Peyer's patch (tissue), 4 donors: ENCODE results near the gene GJB5.

ENCODE experiments used
- POLR2A ChIP-seq, 2 donors: fragments of 450-650 bp; IDR thresholded peaks; one replicate each; pipeline ENCODE4 v1.5.1; 2017; ENCODE audit warnings: antibody characterized with exemption in 2 of 2, mild to moderate bottlenecking in 2 of 2, moderate library complexity in 2 of 2
- TF ChIP-seq, protein P1 (sequence below), 6 experiments: fragments of 450-650 bp in 4 of 6; fragments of 200-600 bp in 2 of 6; sonication (generic) in 1 of 6; IDR thresholded peaks; one replicate each; pipeline ENCODE4 v1.5.1; 2017 to 2019; ENCODE audit warnings: antibody characterized with exemption in 6 of 6, mild to moderate bottlenecking in 3 of 6, moderate library complexity in 1 of 6

DNA sequence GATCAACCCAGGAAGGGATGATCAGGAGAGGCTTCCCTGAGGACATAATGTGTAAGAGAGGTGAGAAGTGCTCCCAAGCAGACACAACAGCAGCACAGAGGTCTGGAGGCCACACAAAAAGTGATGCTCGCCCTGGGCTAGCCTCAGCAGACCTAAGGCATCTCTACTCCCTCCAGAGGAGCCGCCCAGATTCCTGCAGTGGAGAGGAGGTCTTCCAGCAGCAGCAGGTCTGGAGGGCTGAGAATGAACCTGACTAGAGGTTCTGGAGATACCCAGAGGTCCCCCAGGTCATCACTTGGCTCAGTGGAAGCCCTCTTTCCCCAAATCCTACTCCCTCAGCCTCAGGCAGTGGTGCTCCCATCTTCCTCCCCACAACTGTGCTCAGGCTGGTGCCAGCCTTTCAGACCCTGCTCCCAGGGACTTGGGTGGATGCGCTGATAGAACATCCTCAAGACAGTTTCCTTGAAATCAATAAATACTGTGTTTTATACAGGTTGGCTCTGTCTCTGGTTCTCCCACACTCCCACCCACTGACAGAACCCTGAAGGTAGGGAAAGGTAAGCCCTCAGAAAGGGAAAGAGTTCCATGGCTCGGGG is 31.1 kb downstream of the GJB5 start:
- TF ChIP-seq, protein P1, sequence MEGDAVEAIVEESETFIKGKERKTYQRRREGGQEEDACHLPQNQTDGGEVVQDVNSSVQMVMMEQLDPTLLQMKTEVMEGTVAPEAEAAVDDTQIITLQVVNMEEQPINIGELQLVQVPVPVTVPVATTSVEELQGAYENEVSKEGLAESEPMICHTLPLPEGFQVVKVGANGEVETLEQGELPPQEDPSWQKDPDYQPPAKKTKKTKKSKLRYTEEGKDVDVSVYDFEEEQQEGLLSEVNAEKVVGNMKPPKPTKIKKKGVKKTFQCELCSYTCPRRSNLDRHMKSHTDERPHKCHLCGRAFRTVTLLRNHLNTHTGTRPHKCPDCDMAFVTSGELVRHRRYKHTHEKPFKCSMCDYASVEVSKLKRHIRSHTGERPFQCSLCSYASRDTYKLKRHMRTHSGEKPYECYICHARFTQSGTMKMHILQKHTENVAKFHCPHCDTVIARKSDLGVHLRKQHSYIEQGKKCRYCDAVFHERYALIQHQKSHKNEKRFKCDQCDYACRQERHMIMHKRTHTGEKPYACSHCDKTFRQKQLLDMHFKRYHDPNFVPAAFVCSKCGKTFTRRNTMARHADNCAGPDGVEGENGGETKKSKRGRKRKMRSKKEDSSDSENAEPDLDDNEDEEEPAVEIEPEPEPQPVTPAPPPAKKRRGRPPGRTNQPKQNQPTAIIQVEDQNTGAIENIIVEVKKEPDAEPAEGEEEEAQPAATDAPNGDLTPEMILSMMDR (IDR thresholded peaks at IDR 0.05), result no peak
- no peak for TF ChIP-seq POLR2A (IDR thresholded peaks at IDR 0.05)
